IPS-15b (cell line): ENCODE measurements around the gene SH3GLB2.

Source experiments
- H3K27me3 ChIP-seq: one replicate; pipeline ENCODE4 v1.6.1; 2013; ENCODE audit warnings: low read length; ENCODE audit not compliant: control insufficient read depth, insufficient read depth
- H3K36me3 ChIP-seq: one replicate; pipeline ENCODE4 v1.6.1; 2013; ENCODE audit warnings: low read length; ENCODE audit not compliant: control insufficient read depth, insufficient read depth
- H3K4me1 ChIP-seq: one replicate; pipeline ENCODE4 v1.6.1; 2013; ENCODE audit warnings: mild to moderate bottlenecking, low read length; ENCODE audit not compliant: control insufficient read depth, insufficient read depth
- H3K4me3 ChIP-seq: one replicate; pipeline ENCODE4 v1.5.1; 2013; ENCODE audit warnings: low read depth, low read length
- H3K9ac ChIP-seq: one replicate; pipeline ENCODE4 v1.6.1; 2013; ENCODE audit warnings: low read depth, mild to moderate bottlenecking, low read length
- H3K9me3 ChIP-seq: one replicate; pipeline ENCODE4 v1.6.1; 2013; ENCODE audit warnings: mild to moderate bottlenecking, low read length; ENCODE audit not compliant: control insufficient read depth, insufficient read depth

Gene SH3GLB2

GRCh38 chr9:129068990-129069861 is 41.1 kb upstream of the SH3GLB2 start:
- Histone ChIP-seq H3K27me3 (no peaks in the 10 kb centered on the region), H3K4me1 (peaks cover 12% of the 10 kb centered on the region), H3K4me3 (no peak overlapping the region), H3K36me3 (peaks cover 35% of the 10 kb centered on the region), H3K9ac (no peak overlapping the region), H3K9me3 (no peaks in the 10 kb centered on the region)

- no peaks in the 10 kb centered on the region for H3K27me3 ChIP-seq
- H3K9ac ChIP-seq = no peak overlapping the region
- H3K4me1 ChIP-seq = peaks cover 12% of the 10 kb centered on the region
- H3K36me3 ChIP-seq = peaks cover 35% of the 10 kb centered on the region
- H3K4me3 ChIP-seq = no peak overlapping the region
- no peaks in the 10 kb centered on the region for H3K9me3 ChIP-seq
These were observed 40.0 kb upstream of the SH3GLB2 start for GRCh38 chr9:129068110-129068509.

- Histone ChIP-seq H3K9ac (no peak overlapping the region), H3K4me1 (no peaks in the 10 kb centered on the region), H3K27me3 (no peaks in the 10 kb centered on the region), H3K36me3 (peaks cover 43% of the 10 kb centered on the region), H3K9me3 (no peaks in the 10 kb centered on the region), H3K4me3 (no peak overlapping the region)
These were observed 36.4 kb upstream of the SH3GLB2 start for GRCh38 chr9:129064499-129064908.

GRCh38 chr9:129063061-129063460 is 34.9 kb upstream of the SH3GLB2 start:
- Histone ChIP-seq H3K4me1 (no peaks in the 10 kb centered on the region), H3K4me3 (no peak overlapping the region), H3K27me3 (no peaks in the 10 kb centered on the region), H3K9ac (no peak overlapping the region), H3K36me3 (peaks cover 36% of the 10 kb centered on the region), H3K9me3 (no peaks in the 10 kb centered on the region)

- no peaks in the 10 kb centered on the region for H3K4me1 ChIP-seq
- H3K9ac ChIP-seq = no peak overlapping the region
- H3K4me3 ChIP-seq = no peak overlapping the region
- no peaks in the 10 kb centered on the region for H3K9me3 ChIP-seq
- no peaks in the 10 kb centered on the region for H3K27me3 ChIP-seq
- peaks cover 28% of the 10 kb centered on the region for H3K36me3 ChIP-seq
These were observed 32.9 kb upstream of the SH3GLB2 start for GRCh38 chr9:129060991-129061390.

GRCh38 chr9:129059796-129060785 is 32.0 kb upstream of the SH3GLB2 start:
- Histone ChIP-seq H3K4me3 (no peak overlapping the region), H3K9me3 (no peaks in the 10 kb centered on the region), H3K27me3 (no peaks in the 10 kb centered on the region), H3K36me3 (peaks cover 23% of the 10 kb centered on the region), H3K9ac (no peak overlapping the region), H3K4me1 (no peaks in the 10 kb centered on the region)

- Histone ChIP-seq H3K27me3 (no peaks in the 10 kb centered on the region), H3K4me1 (no peaks in the 10 kb centered on the region), H3K9ac (no peak overlapping the region), H3K9me3 (no peaks in the 10 kb centered on the region), H3K4me3 (no peak overlapping the region), H3K36me3 (peaks cover 26% of the 10 kb centered on the region)
These were observed 31.0 kb upstream of the SH3GLB2 start for GRCh38 chr9:129058965-129059795.

- Histone ChIP-seq H3K4me3 (no peak overlapping the region), H3K4me1 (no peaks in the 10 kb centered on the region), H3K27me3 (no peaks in the 10 kb centered on the region), H3K9me3 (no peaks in the 10 kb centered on the region), H3K36me3 (peaks cover 26% of the 10 kb centered on the region), H3K9ac (no peak overlapping the region)
These were observed 26.2 kb upstream of the SH3GLB2 start for GRCh38 chr9:129054163-129054851.

GRCh38 chr9:129053020-129053419 is 24.9 kb upstream of the SH3GLB2 start:
- H3K9ac ChIP-seq = no peak overlapping the region
- no peaks in the 10 kb centered on the region for H3K27me3 ChIP-seq
- no peak overlapping the region for H3K4me3 ChIP-seq
- no peaks in the 10 kb centered on the region for H3K4me1 ChIP-seq
- H3K36me3 ChIP-seq = peaks cover 33% of the 10 kb centered on the region
- no peaks in the 10 kb centered on the region for H3K9me3 ChIP-seq

- Histone ChIP-seq H3K27me3 (no peaks in the 10 kb centered on the region), H3K36me3 (peaks cover 36% of the 10 kb centered on the region), H3K9ac (no peak overlapping the region), H3K4me1 (no peaks in the 10 kb centered on the region), H3K9me3 (no peaks in the 10 kb centered on the region), H3K4me3 (no peak overlapping the region)
These were observed 24.5 kb upstream of the SH3GLB2 start for GRCh38 chr9:129052592-129052991.

GRCh38 chr9:129042016-129042415 is 13.9 kb upstream of the SH3GLB2 start:
- Histone ChIP-seq H3K9me3 (no peaks in the 10 kb centered on the region), H3K27me3 (no peaks in the 10 kb centered on the region), H3K4me3 (no peak overlapping the region), H3K36me3 (peaks cover 25% of the 10 kb centered on the region), H3K9ac (no peak overlapping the region), H3K4me1 (no peaks in the 10 kb centered on the region)
